ENCODE data around the gene NAV3.

The NAV3 gene

GRCh38 chr12:78210894-78211302 is 380.2 kb downstream of the NAV3 start:
- H3K27me3 ChIP-seq (ENCODE audit: low read depth, low read length) = no peaks in the 10 kb centered on the region
- H4K20me1 ChIP-seq (ENCODE audit: insufficient read depth, low read length) = no peaks in the 10 kb centered on the region
- no peak overlapping the region for H3K9ac ChIP-seq (ENCODE audit: low read length)
- no peak overlapping the region for H2AFZ ChIP-seq (ENCODE audit: low read depth, low read length)
- no peaks in the 10 kb centered on the region for H3K9me3 ChIP-seq (ENCODE audit: insufficient read depth, low read length)
- H3K4me3 ChIP-seq (ENCODE audit: low read length) = no peak overlapping the region
- no peaks in the 10 kb centered on the region for H3K4me1 ChIP-seq (ENCODE audit: low read length)
- H3K36me3 ChIP-seq (replicated peaks; ENCODE audit: low read depth, low read length) = no peaks in the 10 kb centered on the region
- TF ChIP-seq, protein P1, sequence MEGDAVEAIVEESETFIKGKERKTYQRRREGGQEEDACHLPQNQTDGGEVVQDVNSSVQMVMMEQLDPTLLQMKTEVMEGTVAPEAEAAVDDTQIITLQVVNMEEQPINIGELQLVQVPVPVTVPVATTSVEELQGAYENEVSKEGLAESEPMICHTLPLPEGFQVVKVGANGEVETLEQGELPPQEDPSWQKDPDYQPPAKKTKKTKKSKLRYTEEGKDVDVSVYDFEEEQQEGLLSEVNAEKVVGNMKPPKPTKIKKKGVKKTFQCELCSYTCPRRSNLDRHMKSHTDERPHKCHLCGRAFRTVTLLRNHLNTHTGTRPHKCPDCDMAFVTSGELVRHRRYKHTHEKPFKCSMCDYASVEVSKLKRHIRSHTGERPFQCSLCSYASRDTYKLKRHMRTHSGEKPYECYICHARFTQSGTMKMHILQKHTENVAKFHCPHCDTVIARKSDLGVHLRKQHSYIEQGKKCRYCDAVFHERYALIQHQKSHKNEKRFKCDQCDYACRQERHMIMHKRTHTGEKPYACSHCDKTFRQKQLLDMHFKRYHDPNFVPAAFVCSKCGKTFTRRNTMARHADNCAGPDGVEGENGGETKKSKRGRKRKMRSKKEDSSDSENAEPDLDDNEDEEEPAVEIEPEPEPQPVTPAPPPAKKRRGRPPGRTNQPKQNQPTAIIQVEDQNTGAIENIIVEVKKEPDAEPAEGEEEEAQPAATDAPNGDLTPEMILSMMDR (IDR thresholded peaks at IDR 0.05; ENCODE audit: low read depth, low read length) = no peak
- no peak for TF ChIP-seq EZH2phosphoT487 (IDR thresholded peaks at IDR 0.05; ENCODE audit: low read depth)
- no peak overlapping the region for H3K4me2 ChIP-seq (ENCODE audit: low read length)
- no peak overlapping the region for H3K27ac ChIP-seq (ENCODE audit: low read length)
- H3K79me2 ChIP-seq (ENCODE audit: low read length) = no peaks in the 10 kb centered on the region

DNA sequence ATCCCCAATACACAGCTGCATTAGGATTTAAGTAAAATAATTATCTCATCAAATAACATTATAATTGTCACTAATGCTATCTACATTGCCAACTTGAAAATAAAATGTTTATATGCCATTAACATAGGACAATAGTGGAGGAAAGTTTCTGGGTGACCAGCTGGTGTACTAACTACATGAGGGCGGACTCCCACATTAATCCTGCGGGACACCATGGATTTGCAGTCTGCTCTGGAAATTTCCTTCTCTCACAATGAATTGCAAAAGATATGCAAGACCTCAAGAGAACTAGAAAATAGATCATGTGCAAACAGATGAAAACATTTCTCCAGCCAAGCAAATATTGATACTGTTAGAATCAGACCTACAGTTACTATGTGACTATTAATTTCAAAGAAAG is 390.1 kb downstream of the NAV3 start:
- no peaks in the 10 kb centered on the region for H4K20me1 ChIP-seq (ENCODE audit: insufficient read depth, low read length)
- H3K27me3 ChIP-seq (ENCODE audit: low read depth, low read length) = no peaks in the 10 kb centered on the region
- no peak overlapping the region for H3K27ac ChIP-seq (ENCODE audit: low read length)
- TF ChIP-seq, protein P1 (IDR thresholded peaks at IDR 0.05; ENCODE audit: low read depth, low read length) = no peak
- TF ChIP-seq EZH2phosphoT487 (IDR thresholded peaks at IDR 0.05; ENCODE audit: low read depth) = no peak
- H3K4me1 ChIP-seq (ENCODE audit: low read length) = no peaks in the 10 kb centered on the region
- no peaks in the 10 kb centered on the region for H3K79me2 ChIP-seq (ENCODE audit: low read length)
- H3K4me3 ChIP-seq (ENCODE audit: low read length) = no peak overlapping the region
- no peaks in the 10 kb centered on the region for H3K9me3 ChIP-seq (ENCODE audit: insufficient read depth, low read length)
- H3K36me3 ChIP-seq (replicated peaks; ENCODE audit: low read depth, low read length) = no peaks in the 10 kb centered on the region
- H2AFZ ChIP-seq (ENCODE audit: low read depth, low read length) = no peak overlapping the region
- no peak overlapping the region for H3K9ac ChIP-seq (ENCODE audit: low read length)
- H3K4me2 ChIP-seq (ENCODE audit: low read length) = no peak overlapping the region

GRCh38 chr12:78224154-78224553 is 393.5 kb downstream of the NAV3 start:
- Histone ChIP-seq H3K79me2 (ENCODE audit: low read length) (no peaks in the 10 kb centered on the region), H3K9me3 (ENCODE audit: insufficient read depth, low read length) (no peaks in the 10 kb centered on the region), H3K9ac (ENCODE audit: low read length) (no peak overlapping the region), H3K4me1 (ENCODE audit: low read length) (peaks cover 1% of the 10 kb centered on the region; the same call in 1 of the 2 replicates), H3K4me2 (ENCODE audit: low read length) (no peak overlapping the region), H2AFZ (ENCODE audit: low read depth, low read length) (no peak overlapping the region), H4K20me1 (ENCODE audit: insufficient read depth, low read length) (no peaks in the 10 kb centered on the region), H3K27me3 (ENCODE audit: low read depth, low read length) (no peaks in the 10 kb centered on the region), H3K4me3 (ENCODE audit: low read length) (no peak overlapping the region), H3K27ac (ENCODE audit: low read length) (no peak overlapping the region), H3K36me3 (replicated peaks; ENCODE audit: low read depth, low read length) (no peaks in the 10 kb centered on the region)
- TF ChIP-seq, protein P1 (IDR thresholded peaks at IDR 0.05; ENCODE audit: low read depth, low read length) = no peak
- no peak for TF ChIP-seq EZH2phosphoT487 (IDR thresholded peaks at IDR 0.05; ENCODE audit: low read depth)

DNA sequence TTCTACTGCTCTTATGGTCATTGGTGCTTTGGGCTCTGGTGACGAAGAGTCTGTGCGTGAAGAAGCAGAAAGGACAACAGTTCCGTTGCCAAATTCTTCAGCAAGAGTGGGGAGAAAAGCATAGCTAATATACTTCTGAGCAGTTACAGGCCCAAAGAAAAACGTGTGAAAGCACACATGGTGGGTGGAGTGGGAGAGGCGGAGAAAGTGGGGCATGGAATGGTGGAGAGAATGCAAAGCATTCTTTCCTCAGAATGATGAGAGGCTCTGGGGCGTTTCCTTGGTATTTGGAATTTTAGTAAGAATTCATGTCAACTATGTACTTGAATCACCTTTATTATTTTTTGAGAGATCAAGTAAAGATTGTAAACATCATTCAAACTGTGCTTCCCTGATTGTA is 396.1 kb downstream of the NAV3 start:
- H3K4me1 ChIP-seq (ENCODE audit: low read length) = peaks cover 10% of the 10 kb centered on the region; the same call in 1 of the 2 replicates
- H3K27ac ChIP-seq (ENCODE audit: low read length) = no peak overlapping the region
- H3K9me3 ChIP-seq (ENCODE audit: insufficient read depth, low read length) = no peaks in the 10 kb centered on the region
- no peaks in the 10 kb centered on the region for H3K27me3 ChIP-seq (ENCODE audit: low read depth, low read length)
- H2AFZ ChIP-seq (ENCODE audit: low read depth, low read length) = no peak overlapping the region
- no peaks in the 10 kb centered on the region for H3K79me2 ChIP-seq (ENCODE audit: low read length)
- no peaks in the 10 kb centered on the region for H4K20me1 ChIP-seq (ENCODE audit: insufficient read depth, low read length)
- H3K36me3 ChIP-seq (replicated peaks; ENCODE audit: low read depth, low read length) = no peaks in the 10 kb centered on the region
- no peak overlapping the region for H3K4me3 ChIP-seq (ENCODE audit: low read length)
- TF ChIP-seq, protein P1 (IDR thresholded peaks at IDR 0.05; ENCODE audit: low read depth, low read length) = no peak
- no peak for TF ChIP-seq EZH2phosphoT487 (IDR thresholded peaks at IDR 0.05; ENCODE audit: low read depth)
- H3K4me2 ChIP-seq (ENCODE audit: low read length) = no peak overlapping the region
- H3K9ac ChIP-seq (ENCODE audit: low read length) = no peak overlapping the region

Measured in OCI-LY3 (cell line).